22Rv1 (cell line): ENCODE data around the gene N4BP2.
A peak's percentile ranks its signal among the peaks of the same experiment; 100 is the strongest.

Experiments used
- H3K27ac ChIP-seq: fragments of 450-650 bp; 2 replicates; pipeline ENCODE4 v1.5.1; 2017
- ZFX ChIP-seq: fragments of 450-650 bp; IDR thresholded peaks from 2 replicates; pipeline ENCODE4 v1.6.1; 2017; ENCODE audit warnings: antibody characterized with exemption, borderline replicate concordance
- TF ChIP-seq, protein P1 (sequence below): fragments of 450-650 bp; IDR thresholded peaks from 2 replicates; pipeline ENCODE4 v1.5.1; 2017; ENCODE audit warnings: mild to moderate bottlenecking

Gene N4BP2

DNA sequence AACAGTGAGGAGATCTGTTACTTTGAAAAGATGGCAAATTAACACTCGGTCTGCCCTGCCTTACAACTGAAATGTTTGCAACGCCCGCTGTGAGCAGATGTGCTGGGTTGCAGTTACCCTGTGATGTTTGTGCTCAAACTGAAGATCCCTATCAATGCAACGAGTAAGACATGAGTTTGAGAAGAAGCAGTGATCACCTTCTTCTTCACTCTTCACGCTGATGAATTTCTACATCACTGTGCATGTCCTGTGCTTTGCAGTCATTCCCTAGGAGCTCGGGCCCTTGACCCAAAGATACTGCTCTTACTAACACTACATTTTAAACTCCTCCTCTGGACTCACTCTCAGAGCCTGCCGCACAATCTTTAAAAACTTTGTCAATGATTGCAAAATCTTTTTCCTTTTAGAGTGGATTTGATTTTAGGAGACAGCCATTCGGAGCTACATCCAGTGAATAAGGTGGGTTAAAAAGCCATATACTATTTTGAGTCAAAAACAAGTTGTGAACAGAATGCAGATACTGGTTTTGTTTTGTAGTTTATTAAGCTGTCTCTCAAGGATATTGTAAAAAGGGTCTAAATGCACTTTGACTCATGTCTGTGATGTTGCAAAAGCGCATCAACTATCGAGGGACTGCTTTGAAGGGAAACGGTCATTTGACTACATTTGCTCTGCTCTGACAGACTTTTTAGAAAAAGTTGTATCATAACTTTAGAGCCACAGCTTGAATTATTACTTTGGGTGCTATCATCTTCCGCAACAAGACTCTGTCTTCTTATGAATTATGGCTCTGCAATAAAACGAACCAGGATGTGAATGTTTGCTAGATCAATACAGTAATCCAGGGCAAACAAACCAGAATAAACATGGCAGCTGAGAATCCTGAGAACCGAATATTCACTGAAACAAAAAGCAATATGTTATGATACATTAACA, 134.5 kb downstream of the N4BP2 start:
- H3K27ac ChIP-seq: peak overlapping the region; percentile 100
- no peak for TF ChIP-seq ZFX
- TF ChIP-seq, protein P1, sequence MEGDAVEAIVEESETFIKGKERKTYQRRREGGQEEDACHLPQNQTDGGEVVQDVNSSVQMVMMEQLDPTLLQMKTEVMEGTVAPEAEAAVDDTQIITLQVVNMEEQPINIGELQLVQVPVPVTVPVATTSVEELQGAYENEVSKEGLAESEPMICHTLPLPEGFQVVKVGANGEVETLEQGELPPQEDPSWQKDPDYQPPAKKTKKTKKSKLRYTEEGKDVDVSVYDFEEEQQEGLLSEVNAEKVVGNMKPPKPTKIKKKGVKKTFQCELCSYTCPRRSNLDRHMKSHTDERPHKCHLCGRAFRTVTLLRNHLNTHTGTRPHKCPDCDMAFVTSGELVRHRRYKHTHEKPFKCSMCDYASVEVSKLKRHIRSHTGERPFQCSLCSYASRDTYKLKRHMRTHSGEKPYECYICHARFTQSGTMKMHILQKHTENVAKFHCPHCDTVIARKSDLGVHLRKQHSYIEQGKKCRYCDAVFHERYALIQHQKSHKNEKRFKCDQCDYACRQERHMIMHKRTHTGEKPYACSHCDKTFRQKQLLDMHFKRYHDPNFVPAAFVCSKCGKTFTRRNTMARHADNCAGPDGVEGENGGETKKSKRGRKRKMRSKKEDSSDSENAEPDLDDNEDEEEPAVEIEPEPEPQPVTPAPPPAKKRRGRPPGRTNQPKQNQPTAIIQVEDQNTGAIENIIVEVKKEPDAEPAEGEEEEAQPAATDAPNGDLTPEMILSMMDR: no peak

DNA sequence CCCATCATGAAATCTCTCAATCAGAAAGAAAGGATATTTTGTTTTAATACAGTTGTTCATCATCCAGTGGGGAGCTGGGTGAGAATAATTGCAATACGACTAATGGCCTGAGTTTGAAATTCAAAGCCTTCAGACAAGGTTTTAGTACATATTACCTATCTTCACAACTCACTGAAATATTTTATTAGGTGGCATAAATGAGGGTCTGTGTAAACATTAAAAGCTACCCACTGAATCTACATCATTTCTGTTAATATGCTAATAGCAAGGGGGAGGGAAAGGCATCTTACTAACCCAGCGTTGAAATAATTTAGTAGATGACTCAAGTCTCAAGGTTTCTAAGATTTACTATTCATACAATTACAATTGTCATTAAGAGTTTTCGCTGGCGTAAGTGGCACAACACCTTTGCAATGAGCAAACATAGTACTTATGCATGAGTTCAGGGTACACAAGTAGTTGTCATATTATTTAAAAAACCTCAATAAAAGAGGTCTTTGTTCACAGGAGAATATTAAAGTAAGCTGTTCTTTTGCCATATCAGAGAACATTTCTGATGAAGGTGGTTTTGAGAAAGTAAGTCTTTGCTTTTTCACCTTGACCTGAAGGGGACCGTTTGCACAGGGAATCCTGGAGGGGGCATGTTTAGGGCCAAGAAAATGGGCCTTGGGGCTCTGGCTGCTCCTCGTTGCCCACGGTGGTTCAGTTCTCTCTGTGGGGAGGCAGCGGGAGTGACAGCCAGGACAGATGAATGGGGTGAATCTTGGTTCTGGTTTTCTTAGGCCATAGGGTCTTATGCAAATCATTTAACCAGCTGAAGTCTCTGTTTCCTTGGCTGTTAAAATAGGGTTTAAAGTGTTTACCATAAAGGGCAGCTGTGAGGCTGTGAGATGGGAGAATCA, 135.7 kb downstream of the N4BP2 start:
- peak overlapping the region; percentile 100 for H3K27ac ChIP-seq
- TF ChIP-seq, protein P1: no peak
- no peak for TF ChIP-seq ZFX

DNA sequence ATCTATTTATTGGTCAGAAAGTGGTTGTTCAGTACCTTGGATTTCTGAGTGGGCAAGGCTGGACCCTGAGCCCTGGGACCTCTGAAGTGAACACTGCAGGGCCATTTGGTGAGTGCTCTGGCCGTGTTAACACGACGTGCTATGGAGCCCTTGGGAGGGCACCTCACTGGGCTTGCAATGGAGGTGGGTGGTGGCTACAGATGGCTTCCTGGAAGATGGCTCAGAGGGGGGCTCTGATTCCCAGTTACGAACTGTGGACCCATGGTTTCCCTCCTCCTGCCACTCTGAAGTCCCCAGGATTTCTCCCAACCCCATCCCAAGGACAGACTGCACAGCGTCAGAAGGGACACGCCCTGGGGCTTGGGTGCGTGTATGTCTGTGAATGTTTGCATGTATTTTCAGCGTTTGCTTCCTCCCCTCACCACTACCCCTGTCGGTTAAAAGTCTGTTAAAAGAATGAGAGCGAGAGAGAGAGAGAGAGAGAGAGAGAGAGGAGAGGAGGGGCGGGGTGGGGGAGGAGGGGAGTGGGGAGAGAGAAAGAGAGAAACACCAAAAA, 136.4 kb downstream of the N4BP2 start:
- peak overlapping the region; percentile 100 for H3K27ac ChIP-seq
- TF ChIP-seq, protein P1: no peak
- no peak for TF ChIP-seq ZFX

- peak overlapping the region; percentile 100 for H3K27ac ChIP-seq
- TF ChIP-seq ZFX: no peak
- TF ChIP-seq, protein P1: no peak
These were observed 136.9 kb downstream of the N4BP2 start for GRCh38 chr4:40193578-40193977.

GRCh38 chr4:40194602-40195161, 138.0 kb downstream of the N4BP2 start:
- peak overlapping the region; percentile 100 for H3K27ac ChIP-seq
- TF ChIP-seq, protein P1: no peak
- no peak for TF ChIP-seq ZFX

- H3K27ac ChIP-seq: peak overlapping the region; percentile 100
These were observed 138.8 kb downstream of the N4BP2 start for GRCh38 chr4:40195182-40196177.

More at GRCh38 chr4:40195182-40196177, 138.8 kb downstream of the N4BP2 start:
- no peak for TF ChIP-seq ZFX
- TF ChIP-seq, protein P1: no peak
